ENCODE measurements around the gene KLHL6. TPM values are rescaled to one million over a fixed set of nuclear protein-coding genes. Genes with fewer than 3 reads are reported as not detected.

KLHL6 gene
- total and polyA plus RNA-seq, 2 of the 8 experiments (the other 6 are each of a cell fraction or from before 2014, with no cell fraction given), result 0.05 TPM; not detected in 1

- no peak overlapping the region for H3K4me3 ChIP-seq (ENCODE audit: extremely low read depth in 1 of 4, insufficient read depth in 2 of 4, low read depth in 3 of 4, low read length in 4 of 4)
- H3K56ac ChIP-seq (replicated peaks; ENCODE audit: insufficient read length, low read depth, low read length), result no peak overlapping the region
- H2BK5ac ChIP-seq (ENCODE audit: low read depth, low read length), result no peak overlapping the region
- H3K23ac ChIP-seq (ENCODE audit: insufficient read length), result no peak overlapping the region
- no peak overlapping the region for H3K4ac ChIP-seq (replicated peaks; ENCODE audit: insufficient read length, low read depth, low read length)
- no peak overlapping the region for H2BK20ac ChIP-seq (ENCODE audit: low read length)
- no peaks in the 10 kb centered on the region for H3K79me1 ChIP-seq (ENCODE audit: low read depth, low read length)
- no peak overlapping the region for H3K18ac ChIP-seq (ENCODE audit: extremely low read depth, low read length)
- H4K5ac ChIP-seq (ENCODE audit: insufficient read length, low read depth, low read length), result no peak overlapping the region
- ChIA-PET CTCF (ENCODE audit: partially characterized antibody) (interaction anchor here (0.6 to 1.6 kb wide), 7 partner anchors 23 to 1515 kb away, joined by 3 to 11 read pairs (median 3); no protein-coding TSS in a partner anchor), POLR2A (ENCODE audit: partially characterized antibody) (no interaction called here)
- no peak overlapping the region for H3K27ac ChIP-seq (ENCODE audit: low read depth, low read length)
- H2BK15ac ChIP-seq (ENCODE audit: low read length), result no peak overlapping the region
- H4K20me1 ChIP-seq (replicated peaks in 1 of 2; ENCODE audit: control insufficient read depth in 1 of 2, insufficient read depth in 2 of 2, low read length in 2 of 2), result no peaks in the 10 kb centered on the region
- no peaks in the 10 kb centered on the region for H3K36me3 ChIP-seq (ENCODE audit: control insufficient read depth in 2 of 4, insufficient read depth in 4 of 4, low read length in 3 of 4)
- no peaks in the 10 kb centered on the region for H3K79me2 ChIP-seq (ENCODE audit: control insufficient read depth in 1 of 2, insufficient read depth in 2 of 2, low read length in 2 of 2)
- no peak overlapping the region for H3K4me2 ChIP-seq (ENCODE audit: insufficient read depth in 1 of 2, low read depth in 2 of 2, low read length in 2 of 2)
- peaks cover 0 to 3% (median under 1%) of the 10 kb centered on the region in 4 experiments; a peak in 1 of 7 replicates for H3K4me1 ChIP-seq (replicated peaks in 1 of 4; ENCODE audit: control insufficient read depth in 3 of 4, insufficient read depth in 4 of 4, low read length in 3 of 4)
- no peaks in the 10 kb centered on the region for H3K23me2 ChIP-seq (ENCODE audit: low read depth, low read length)
- FAIRE-seq, result no peak
- H2BK12ac ChIP-seq (ENCODE audit: low read depth, low read length), result no peak overlapping the region
- H3K14ac ChIP-seq (ENCODE audit: insufficient read length), result no peak overlapping the region
- H3K9me3 ChIP-seq (ENCODE audit: insufficient read depth in 2 of 2, low read depth in 1 of 2, low read length in 1 of 2), result no peaks in the 10 kb centered on the region
- WGBS, 2 experiments (ENCODE audit: extremely low coverage in 1 of 2, insufficient coverage in 1 of 2, insufficient read length in 1 of 2, insufficient replicate concordance in 2 of 2, low coverage in 1 of 2, low lambda C conversion rate in 2 of 2, missing lambda C conversion rate in 1 of 2), result 92% methylated on average over 3 of the region's 3 CpGs; no CpG with 5 or more reads in 1 of the 2 experiments
- H3K27me3 ChIP-seq (replicated peaks in 1 of 4; ENCODE audit: control insufficient read depth in 3 of 4, extremely low read depth in 1 of 4, insufficient read depth in 3 of 4, low read length in 3 of 4), result no peaks in the 10 kb centered on the region
- no peak overlapping the region for H4K91ac ChIP-seq (replicated peaks; ENCODE audit: insufficient read length, low read length)
- no peak overlapping the region for H2AFZ ChIP-seq (ENCODE audit: low read length)
- H4K8ac ChIP-seq (ENCODE audit: extremely low read depth, insufficient read depth, low read length), result no peak overlapping the region
- no peak overlapping the region for H2AK5ac ChIP-seq (ENCODE audit: low read depth, low read length)
- no peak overlapping the region for H2BK120ac ChIP-seq (replicated peaks; ENCODE audit: low read depth, low read length)
- no peak for DNase-seq (ENCODE audit: low read depth in 1 of 2, low spot score in 2 of 2)
- H3K9ac ChIP-seq (replicated peaks in 1 of 4; ENCODE audit: extremely low read depth in 1 of 4, low read depth in 3 of 4, low read length in 3 of 4), result no peak overlapping the region
- TF ChIP-seq SP1 (IDR thresholded peaks at IDR 0.05; ENCODE audit: low read depth, low read length), result no peak
- TF ChIP-seq EP300 (IDR thresholded peaks at IDR 0.05; ENCODE audit: borderline replicate concordance in 1 of 2, low read depth in 2 of 2, low read length in 2 of 2), result no peak
- TF ChIP-seq CTBP2 (IDR thresholded peaks at IDR 0.05; ENCODE audit: borderline replicate concordance, insufficient read depth, insufficient read length, low read length), result no peak
- no peak for TF ChIP-seq SIX5 (IDR thresholded peaks at IDR 0.05; ENCODE audit: low read depth, low read length)
- no peak for TF ChIP-seq KDM4A (IDR thresholded peaks at IDR 0.05; ENCODE audit: low read depth, low read length, severe bottlenecking)
- TF ChIP-seq KDM1A (IDR thresholded peaks at IDR 0.05; ENCODE audit: borderline replicate concordance, low read length), result no peak
- no peak for TF ChIP-seq USF2 (IDR thresholded peaks at IDR 0.05; ENCODE audit: low read length)
- no peak for TF ChIP-seq FOSL1 (IDR thresholded peaks at IDR 0.05; ENCODE audit: insufficient read depth, low read depth, low read length)
- TF ChIP-seq TAF1 (IDR thresholded peaks at IDR 0.05; ENCODE audit: low read depth, low read length), result no peak
- TF ChIP-seq GABPA (IDR thresholded peaks at IDR 0.05; ENCODE audit: borderline replicate concordance, insufficient read depth, low read length), result no peak
- no peak for TF ChIP-seq CREB1 (IDR thresholded peaks at IDR 0.05)
Measured at GRCh38 chr3:183475016-183475763, 80.3 kb downstream of the KLHL6 start.
